Lower leg skin (tissue), 3 donors: ENCODE measurements around the gene NAV3.

Source experiments
- POLR2A ChIP-seq, 2 donors: fragments of 450-650 bp; IDR thresholded peaks; one replicate each; pipeline ENCODE4 v1.6.1; 2016 to 2017; ENCODE audit warnings: antibody characterized with exemption in 2 of 2, mild to moderate bottlenecking in 1 of 2, moderate library complexity in 1 of 2
- TF ChIP-seq, protein P1 (sequence below), 3 donors: fragments of 450-650 bp; IDR thresholded peaks; one replicate each; pipeline ENCODE4 v1.5.1; 2016; ENCODE audit warnings: antibody characterized with exemption in 3 of 3, mild to moderate bottlenecking in 3 of 3, moderate library complexity in 2 of 3

GRCh38 chr12:77841521-77841920 lies 10.8 kb downstream of the NAV3 start:
- no peak for TF ChIP-seq POLR2A (IDR thresholded peaks at IDR 0.05)
- TF ChIP-seq, protein P1, sequence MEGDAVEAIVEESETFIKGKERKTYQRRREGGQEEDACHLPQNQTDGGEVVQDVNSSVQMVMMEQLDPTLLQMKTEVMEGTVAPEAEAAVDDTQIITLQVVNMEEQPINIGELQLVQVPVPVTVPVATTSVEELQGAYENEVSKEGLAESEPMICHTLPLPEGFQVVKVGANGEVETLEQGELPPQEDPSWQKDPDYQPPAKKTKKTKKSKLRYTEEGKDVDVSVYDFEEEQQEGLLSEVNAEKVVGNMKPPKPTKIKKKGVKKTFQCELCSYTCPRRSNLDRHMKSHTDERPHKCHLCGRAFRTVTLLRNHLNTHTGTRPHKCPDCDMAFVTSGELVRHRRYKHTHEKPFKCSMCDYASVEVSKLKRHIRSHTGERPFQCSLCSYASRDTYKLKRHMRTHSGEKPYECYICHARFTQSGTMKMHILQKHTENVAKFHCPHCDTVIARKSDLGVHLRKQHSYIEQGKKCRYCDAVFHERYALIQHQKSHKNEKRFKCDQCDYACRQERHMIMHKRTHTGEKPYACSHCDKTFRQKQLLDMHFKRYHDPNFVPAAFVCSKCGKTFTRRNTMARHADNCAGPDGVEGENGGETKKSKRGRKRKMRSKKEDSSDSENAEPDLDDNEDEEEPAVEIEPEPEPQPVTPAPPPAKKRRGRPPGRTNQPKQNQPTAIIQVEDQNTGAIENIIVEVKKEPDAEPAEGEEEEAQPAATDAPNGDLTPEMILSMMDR (IDR thresholded peaks at IDR 0.05), result no peak
